HFF-Myc (cell line): ENCODE data around the gene SCFD2.

ENCODE experiments used
- DNase-seq: peaks from one replicate; pipeline ENCODE4 v3.0.0-alpha.2; 2011; ENCODE audit warnings: low read depth; ENCODE audit errors: extremely low read depth
- H3K4me3 ChIP-seq: replicated peaks from 2 replicates; pipeline ENCODE4 v1.5.1; 2011; ENCODE audit warnings: low read depth, mild to moderate bottlenecking, control low read depth, low read length
- CTCF ChIP-seq: IDR thresholded peaks from 2 replicates; pipeline ENCODE4 v1.5.1; 2012; ENCODE audit warnings: mild to moderate bottlenecking, low read depth, low read length, control low read depth; ENCODE audit errors: missing control alignments

SCFD2 gene

GRCh38 chr4:52856801-52857200 is 509.1 kb downstream of the SCFD2 start:
- no peak overlapping the region for H3K4me3 ChIP-seq
- no peak for DNase-seq
- no peak for TF ChIP-seq CTCF

GRCh38 chr4:52853351-52853750 is 512.5 kb downstream of the SCFD2 start:
- TF ChIP-seq CTCF: no peak
- no peak for DNase-seq
- H3K4me3 ChIP-seq: no peak overlapping the region

GRCh38 chr4:52852711-52853110 is 513.1 kb downstream of the SCFD2 start:
- DNase-seq: no peak
- no peak for TF ChIP-seq CTCF
- no peak overlapping the region for H3K4me3 ChIP-seq

GRCh38 chr4:52852041-52852440 is 513.8 kb downstream of the SCFD2 start:
- TF ChIP-seq CTCF: no peak
- no peak overlapping the region for H3K4me3 ChIP-seq
- DNase-seq: no peak

GRCh38 chr4:52850406-52851124 is 515.3 kb downstream of the SCFD2 start:
- H3K4me3 ChIP-seq: no peak overlapping the region
- TF ChIP-seq CTCF: no peak
- no peak for DNase-seq

GRCh38 chr4:52848254-52848653 is 517.6 kb downstream of the SCFD2 start:
- no peak for DNase-seq
- no peak overlapping the region for H3K4me3 ChIP-seq
- TF ChIP-seq CTCF: no peak

GRCh38 chr4:52846502-52846901 is 519.4 kb downstream of the SCFD2 start:
- DNase-seq: no peak
- no peak for TF ChIP-seq CTCF
- no peak overlapping the region for H3K4me3 ChIP-seq
